Activated CD8-positive, alpha-beta T cell treated with anti-CD3 and anti-CD28 coated beads, Interleukin-2, amount 10 ng/mL, durations not matched to agents 7 days and 5 days (primary cell): ENCODE results near the gene COL4A6. TPM values are rescaled to one million over a fixed set of nuclear protein-coding genes. Genes with fewer than 3 reads are reported as not detected.

ENCODE experiments used
- ATAC-seq: fragments of 150-1000 bp; cut with Tn5 transposase; one replicate; pipeline ENCODE4 v1.10.0; 2021; ENCODE audit warnings: moderate library complexity
- CTCF ChIA-PET: fragments of 350-600 bp; sonication (Branson Sonifier 250); formaldehyde crosslinking; loops from one replicate; lab custom pipeline; 2021; ENCODE audit warnings: antibody characterized with exemption; lab: Charles Lee
- POLR2A ChIA-PET: fragments of 350-600 bp; sonication (Branson Sonifier 250); formaldehyde crosslinking; loops from one replicate; lab custom pipeline; 2021; ENCODE audit warnings: antibody characterized with exemption; lab: Charles Lee
- DNase-seq: peaks from one replicate; pipeline ENCODE4 v3.0.0-alpha.2; 2020
- H3K27ac Mint-ChIP-seq: one replicate; pipeline ENCODE4 v1.8.0; 2021; ENCODE audit warnings: mild to moderate bottlenecking, mixed read lengths
- H3K27me3 Mint-ChIP-seq: one replicate; pipeline ENCODE4 v1.8.0; 2021; ENCODE audit warnings: low read depth, mixed read lengths
- H3K36me3 Mint-ChIP-seq: one replicate; pipeline ENCODE4 v1.8.0; 2021; ENCODE audit warnings: low read depth, mixed read lengths
- H3K4me1 Mint-ChIP-seq: one replicate; pipeline ENCODE4 v1.8.0; 2021; ENCODE audit warnings: low read depth, mixed read lengths
- H3K4me3 Mint-ChIP-seq: one replicate; pipeline ENCODE4 v1.8.0; 2021; ENCODE audit warnings: mild to moderate bottlenecking, mixed read lengths
- H3K9me3 Mint-ChIP-seq: one replicate; pipeline ENCODE4 v1.8.0; 2022; ENCODE audit warnings: mixed read lengths; ENCODE audit not compliant: insufficient read depth
- total RNA-seq, 2 experiments: library from RNA; stranded (reverse); gene quantifications; one replicate each; pipeline ENCODE4 v1.2.3, GENCODE V29; 2021

Gene COL4A6
- total RNA-seq, 2 experiments from 2014 or later = not detected

GRCh38 chrX:108254636-108255035, 183.6 kb downstream of the COL4A6 start:
- Mint-ChIP-seq H3K27ac (no peak overlapping the region), H3K4me1 (no peaks in the 10 kb centered on the region), H3K36me3 (no peaks in the 10 kb centered on the region), H3K27me3 (peaks cover 3% of the 10 kb centered on the region), H3K4me3 (no peak overlapping the region), H3K9me3 (no peaks in the 10 kb centered on the region)
- no peak for DNase-seq
- POLR2A ChIA-PET = no interaction called here
- no peak for ATAC-seq
- CTCF ChIA-PET = no interaction called here

GRCh38 chrX:108250654-108251579, 187.3 kb downstream of the COL4A6 start:
- ChIA-PET CTCF (no interaction called here), POLR2A (no interaction called here)
- no peaks in the 10 kb centered on the region for H3K4me1 Mint-ChIP-seq
- no peak overlapping the region for H3K4me3 Mint-ChIP-seq
- peaks cover 3% of the 10 kb centered on the region for H3K27me3 Mint-ChIP-seq
- ATAC-seq (no peak), DNase-seq (no peak)
- H3K36me3 Mint-ChIP-seq = no peaks in the 10 kb centered on the region
- no peak overlapping the region for H3K27ac Mint-ChIP-seq
- no peaks in the 10 kb centered on the region for H3K9me3 Mint-ChIP-seq

GRCh38 chrX:108246304-108246954, 191.8 kb downstream of the COL4A6 start:
- ChIA-PET CTCF (no interaction called here), POLR2A (no interaction called here)
- Mint-ChIP-seq H3K4me1 (no peaks in the 10 kb centered on the region), H3K36me3 (no peaks in the 10 kb centered on the region), H3K4me3 (no peak overlapping the region), H3K27me3 (no peaks in the 10 kb centered on the region), H3K27ac (no peak overlapping the region), H3K9me3 (no peaks in the 10 kb centered on the region)
- ATAC-seq (no peak), DNase-seq (no peak)

GRCh38 chrX:108245462-108245861, 192.8 kb downstream of the COL4A6 start:
- H3K27me3 Mint-ChIP-seq = no peaks in the 10 kb centered on the region
- ATAC-seq = no peak
- ChIA-PET POLR2A (interaction anchor here (0.6 kb wide), 1 partner anchor 19 kb away, joined by 3 read pairs; no protein-coding TSS in a partner anchor), CTCF (no interaction called here)
- no peaks in the 10 kb centered on the region for H3K4me1 Mint-ChIP-seq
- no peak overlapping the region for H3K4me3 Mint-ChIP-seq
- no peaks in the 10 kb centered on the region for H3K36me3 Mint-ChIP-seq
- no peak for DNase-seq
- no peaks in the 10 kb centered on the region for H3K9me3 Mint-ChIP-seq
- H3K27ac Mint-ChIP-seq = no peak overlapping the region

- no peaks in the 10 kb centered on the region for H3K36me3 Mint-ChIP-seq
- H3K9me3 Mint-ChIP-seq = no peaks in the 10 kb centered on the region
- CTCF ChIA-PET = no interaction called here
- no peak for DNase-seq
- no peak overlapping the region for H3K4me3 Mint-ChIP-seq
- H3K4me1 Mint-ChIP-seq = peaks cover 4% of the 10 kb centered on the region
- ATAC-seq = no peak
- peaks cover 6% of the 10 kb centered on the region for H3K27me3 Mint-ChIP-seq
- POLR2A ChIA-PET = no interaction called here
- H3K27ac Mint-ChIP-seq = no peak overlapping the region
Measured at GRCh38 chrX:108235986-108236385, 202.2 kb downstream of the COL4A6 start.

- Mint-ChIP-seq H3K27me3 (peaks cover 8% of the 10 kb centered on the region), H3K4me3 (no peak overlapping the region), H3K9me3 (no peaks in the 10 kb centered on the region), H3K4me1 (peaks cover 4% of the 10 kb centered on the region), H3K27ac (no peak overlapping the region), H3K36me3 (no peaks in the 10 kb centered on the region)
- ATAC-seq (no peak), DNase-seq (no peak)
- ChIA-PET POLR2A (no interaction called here), CTCF (no interaction called here)
Measured at GRCh38 chrX:108230574-108230973, 207.6 kb downstream of the COL4A6 start.

GRCh38 chrX:108224727-108225621, 213.2 kb downstream of the COL4A6 start:
- Mint-ChIP-seq H3K4me3 (no peak overlapping the region), H3K27ac (no peak overlapping the region), H3K4me1 (no peaks in the 10 kb centered on the region), H3K9me3 (no peaks in the 10 kb centered on the region), H3K27me3 (peaks cover 3% of the 10 kb centered on the region), H3K36me3 (no peaks in the 10 kb centered on the region)
- ChIA-PET POLR2A (no interaction called here), CTCF (interaction anchor here (0.8 to 1.2 kb wide), 5 partner anchors 9 to 61 kb away, joined by 3 to 4 read pairs (median 3); no protein-coding TSS in a partner anchor)
- ATAC-seq (no peak), DNase-seq (no peak)

GRCh38 chrX:108224218-108224617, 214.0 kb downstream of the COL4A6 start:
- Mint-ChIP-seq H3K27ac (no peak overlapping the region), H3K4me3 (no peak overlapping the region), H3K36me3 (no peaks in the 10 kb centered on the region), H3K9me3 (no peaks in the 10 kb centered on the region), H3K4me1 (no peaks in the 10 kb centered on the region), H3K27me3 (peaks cover 3% of the 10 kb centered on the region)
- ATAC-seq = no peak
- CTCF ChIA-PET = interaction anchor here (0.8 to 1.2 kb wide), 5 partner anchors 10 to 62 kb away, joined by 3 to 4 read pairs (median 3); no protein-coding TSS in a partner anchor
- POLR2A ChIA-PET = no interaction called here
- DNase-seq = no peak

- H3K27me3 Mint-ChIP-seq = peaks cover 3% of the 10 kb centered on the region
- CTCF ChIA-PET = interaction anchor here (0.9 to 1.2 kb wide), 3 partner anchors 10 to 62 kb away, joined by 3 to 4 read pairs (median 4); no protein-coding TSS in a partner anchor
- H3K4me3 Mint-ChIP-seq = no peak overlapping the region
- ATAC-seq = no peak
- DNase-seq = no peak
- H3K9me3 Mint-ChIP-seq = no peaks in the 10 kb centered on the region
- H3K27ac Mint-ChIP-seq = no peak overlapping the region
- no peaks in the 10 kb centered on the region for H3K4me1 Mint-ChIP-seq
- POLR2A ChIA-PET = no interaction called here
- no peaks in the 10 kb centered on the region for H3K36me3 Mint-ChIP-seq
Measured at GRCh38 chrX:108223585-108223984, 214.6 kb downstream of the COL4A6 start.

GRCh38 chrX:108221301-108221864, 216.8 kb downstream of the COL4A6 start:
- peaks cover 4% of the 10 kb centered on the region for H3K27me3 Mint-ChIP-seq
- no peak overlapping the region for H3K27ac Mint-ChIP-seq
- CTCF ChIA-PET = no interaction called here
- no peaks in the 10 kb centered on the region for H3K36me3 Mint-ChIP-seq
- H3K4me3 Mint-ChIP-seq = no peak overlapping the region
- no peaks in the 10 kb centered on the region for H3K9me3 Mint-ChIP-seq
- H3K4me1 Mint-ChIP-seq = no peaks in the 10 kb centered on the region
- no peak for ATAC-seq
- DNase-seq = no peak
- POLR2A ChIA-PET = no interaction called here

GRCh38 chrX:108219949-108220601, 218.1 kb downstream of the COL4A6 start:
- no peak overlapping the region for H3K27ac Mint-ChIP-seq
- no peak for ATAC-seq
- H3K4me1 Mint-ChIP-seq = no peaks in the 10 kb centered on the region
- no peak for DNase-seq
- ChIA-PET POLR2A (no interaction called here), CTCF (no interaction called here)
- H3K27me3 Mint-ChIP-seq = peaks cover 4% of the 10 kb centered on the region
- no peaks in the 10 kb centered on the region for H3K9me3 Mint-ChIP-seq
- H3K4me3 Mint-ChIP-seq = no peak overlapping the region
- no peaks in the 10 kb centered on the region for H3K36me3 Mint-ChIP-seq
